ENCODE data around the gene NOVA2. TPM values are rescaled to one million over a fixed set of nuclear protein-coding genes. Genes with fewer than 3 reads are reported as not detected.

The NOVA2 gene
- polyA plus RNA-seq, 2 of the 4 experiments (the other 2 are of a cell fraction) = 0.06 to 0.30 TPM

DNA sequence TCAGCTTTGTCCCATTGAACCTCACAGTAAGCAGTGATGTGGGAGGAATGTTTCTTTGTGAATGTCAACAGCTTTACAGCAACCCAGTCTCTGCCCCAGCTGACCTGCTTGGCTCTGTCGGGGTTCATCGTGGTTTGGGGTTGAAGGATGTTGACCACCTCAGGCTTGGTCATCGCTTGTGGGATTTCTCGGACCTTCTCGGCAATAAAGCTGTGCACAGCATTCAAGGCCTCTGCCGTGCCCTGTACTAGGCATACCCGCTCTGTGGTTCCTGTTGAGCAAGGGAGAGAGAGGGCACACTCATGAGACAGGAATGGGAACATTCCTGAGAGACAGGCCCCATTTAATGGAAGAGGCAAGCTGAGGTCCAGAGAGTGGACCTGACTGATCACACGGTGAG lies 20.0 kb downstream of the NOVA2 start:
- CTCF ChIA-PET = interaction anchor here (0.8 to 1.5 kb wide), 6 partner anchors 8 to 684 kb away, joined by 3 to 7 read pairs (median 3); no protein-coding TSS in a partner anchor
- no peaks in the 10 kb centered on the region for H3K9me3 ChIP-seq
- TF ChIP-seq HOXB5 (CRISPR knock-in tag; IDR thresholded peaks at IDR 0.05) = no peak
- TF ChIP-seq CHD4 (IDR thresholded peaks at IDR 0.05; ENCODE audit: borderline replicate concordance) = no peak
- TF ChIP-seq RAD21 (conservative IDR thresholded peaks at IDR 0.05 in 1 of 2, IDR thresholded peaks at IDR 0.05 in 1 of 2) = no peak
- no peak for TF ChIP-seq JUN (IDR thresholded peaks at IDR 0.05)
- TF ChIP-seq RNF2 (IDR thresholded peaks at IDR 0.05; ENCODE audit: borderline replicate concordance, low read depth) = no peak
- no peak for TF ChIP-seq CBX2 (IDR thresholded peaks at IDR 0.05; ENCODE audit: borderline replicate concordance, low read depth)
- no peak for TF ChIP-seq SMC3 (IDR thresholded peaks at IDR 0.05)
- no peak for TF ChIP-seq EHMT2 (IDR thresholded peaks at IDR 0.05; ENCODE audit: low read depth)
- no peak for TF ChIP-seq CBX8 (IDR thresholded peaks at IDR 0.05)
- TF ChIP-seq, protein P1, sequence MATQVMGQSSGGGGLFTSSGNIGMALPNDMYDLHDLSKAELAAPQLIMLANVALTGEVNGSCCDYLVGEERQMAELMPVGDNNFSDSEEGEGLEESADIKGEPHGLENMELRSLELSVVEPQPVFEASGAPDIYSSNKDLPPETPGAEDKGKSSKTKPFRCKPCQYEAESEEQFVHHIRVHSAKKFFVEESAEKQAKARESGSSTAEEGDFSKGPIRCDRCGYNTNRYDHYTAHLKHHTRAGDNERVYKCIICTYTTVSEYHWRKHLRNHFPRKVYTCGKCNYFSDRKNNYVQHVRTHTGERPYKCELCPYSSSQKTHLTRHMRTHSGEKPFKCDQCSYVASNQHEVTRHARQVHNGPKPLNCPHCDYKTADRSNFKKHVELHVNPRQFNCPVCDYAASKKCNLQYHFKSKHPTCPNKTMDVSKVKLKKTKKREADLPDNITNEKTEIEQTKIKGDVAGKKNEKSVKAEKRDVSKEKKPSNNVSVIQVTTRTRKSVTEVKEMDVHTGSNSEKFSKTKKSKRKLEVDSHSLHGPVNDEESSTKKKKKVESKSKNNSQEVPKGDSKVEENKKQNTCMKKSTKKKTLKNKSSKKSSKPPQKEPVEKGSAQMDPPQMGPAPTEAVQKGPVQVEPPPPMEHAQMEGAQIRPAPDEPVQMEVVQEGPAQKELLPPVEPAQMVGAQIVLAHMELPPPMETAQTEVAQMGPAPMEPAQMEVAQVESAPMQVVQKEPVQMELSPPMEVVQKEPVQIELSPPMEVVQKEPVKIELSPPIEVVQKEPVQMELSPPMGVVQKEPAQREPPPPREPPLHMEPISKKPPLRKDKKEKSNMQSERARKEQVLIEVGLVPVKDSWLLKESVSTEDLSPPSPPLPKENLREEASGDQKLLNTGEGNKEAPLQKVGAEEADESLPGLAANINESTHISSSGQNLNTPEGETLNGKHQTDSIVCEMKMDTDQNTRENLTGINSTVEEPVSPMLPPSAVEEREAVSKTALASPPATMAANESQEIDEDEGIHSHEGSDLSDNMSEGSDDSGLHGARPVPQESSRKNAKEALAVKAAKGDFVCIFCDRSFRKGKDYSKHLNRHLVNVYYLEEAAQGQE (IDR thresholded peaks at IDR 0.05) = no peak
- no peak for TF ChIP-seq BHLHE40 (IDR thresholded peaks at IDR 0.05; ENCODE audit: low read depth, low read length)
- TF ChIP-seq ZC3H11A (IDR thresholded peaks at IDR 0.05) = no peak
- no peak for TF ChIP-seq HOXB13 (CRISPR knock-in tag; IDR thresholded peaks at IDR 0.05; ENCODE audit: low read depth)
- TF ChIP-seq TP53 (CRISPR knock-in tag; IDR thresholded peaks at IDR 0.05) = no peak
- no peak for TF ChIP-seq CEBPB (IDR thresholded peaks at IDR 0.05)
- TF ChIP-seq FOSB (CRISPR knock-in tag; IDR thresholded peaks at IDR 0.05) = no peak
- TF ChIP-seq CHD2 (IDR thresholded peaks at IDR 0.05; ENCODE audit: low read length, partially characterized antibody) = no peak
- ATAC-seq = no peak
- WGBS (ENCODE audit: missing lambda C conversion rate) = 89% methylated on average over 8 of the region's 8 CpGs
- H3K4me3 ChIP-seq = peak overlapping the region; percentile 57; the same call in 2 of the 3 replicates
- peak overlapping the region in 1 of 2 experiments; percentile 76; a peak in 3 of 6 replicates for H3K27ac ChIP-seq
- no peak for DNase-seq (ENCODE audit: low read depth in 1 of 2, low spot score in 1 of 2)
- POLR2A ChIA-PET = no interaction called here
- H3K4me1 ChIP-seq = peaks cover 17% of the 10 kb centered on the region
- FAIRE-seq = no peak
- H3K4me2 ChIP-seq = peak overlapping the region; percentile 99

DNA sequence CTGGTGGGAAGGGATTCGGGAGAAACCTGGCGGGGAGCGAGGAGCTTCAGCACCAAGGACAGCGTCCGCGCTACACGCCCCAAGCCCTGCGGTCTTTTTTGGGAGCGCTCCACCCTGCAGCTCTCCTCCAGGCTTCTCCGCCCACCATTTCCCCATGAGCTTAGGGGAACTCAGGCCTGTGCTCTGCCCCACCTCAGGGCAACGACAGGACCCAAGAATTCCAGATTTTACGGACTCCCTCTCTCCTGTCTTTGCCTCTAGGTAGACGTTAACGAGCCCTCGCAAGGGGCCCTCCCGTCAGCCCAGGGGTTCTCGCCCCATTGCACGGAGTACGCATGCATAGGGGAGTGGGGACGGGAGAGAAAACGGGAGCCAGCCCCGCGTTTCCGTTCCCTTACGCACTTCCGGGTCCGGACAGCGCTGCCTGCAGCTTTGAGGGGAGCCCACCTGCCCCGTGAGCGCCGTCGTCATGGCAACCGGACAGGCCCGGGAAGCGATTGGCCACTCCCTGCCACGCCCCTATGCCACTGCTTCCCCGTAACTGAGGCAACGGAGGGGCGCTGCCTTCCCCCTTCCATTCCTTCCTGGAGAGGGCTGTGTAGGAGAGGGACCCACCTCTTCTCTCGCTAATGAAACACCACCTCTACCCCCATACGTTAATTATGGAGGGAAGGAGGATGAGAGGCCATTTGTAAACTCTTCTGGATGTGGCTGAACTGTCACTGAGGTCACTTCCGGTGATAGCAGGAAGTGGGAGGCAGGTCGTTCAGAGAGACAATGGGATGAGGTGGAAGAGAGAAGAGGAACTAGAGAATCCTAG lies 20.8 kb downstream of the NOVA2 start:
- DNase-seq (ENCODE audit: low read depth in 1 of 2, low spot score in 1 of 2) = peak; percentile 89 to 93
- peak overlapping the region; percentile 54 to 76; a peak in 5 of 6 replicates for H3K27ac ChIP-seq
- POLR2A ChIA-PET = interaction anchor here (0.7 to 1.6 kb wide), 4 partner anchors 14 to 184 kb away, joined by 3 to 9 read pairs (median 4); partner anchors contain the start of genes CCDC61, MYPOP and SIX5
- FAIRE-seq = peak; percentile 77
- peak overlapping the region; percentile 57 for H3K4me3 ChIP-seq
- H3K9me3 ChIP-seq = no peaks in the 10 kb centered on the region
- CTCF ChIA-PET = interaction anchor here (0.5 to 1.8 kb wide), 12 partner anchors 8 to 685 kb away, joined by 3 to 5 read pairs (median 3); partner anchors contain the start of gene DMPK
- peak; percentile 83 to 86 for ATAC-seq
- 9% methylated on average over 39 of the region's 43 CpGs for WGBS (ENCODE audit: missing lambda C conversion rate)
- H3K4me2 ChIP-seq = peak overlapping the region; percentile 99
- peaks cover 17% of the 10 kb centered on the region for H3K4me1 ChIP-seq
- TF ChIP-seq EHMT2 (IDR thresholded peaks at IDR 0.05; ENCODE audit: low read depth) (peak; percentile 84), RFX5 (IDR thresholded peaks at IDR 0.05) (peak; percentile 92), CBX2 (IDR thresholded peaks at IDR 0.05; ENCODE audit: borderline replicate concordance, low read depth) (no peak), BHLHE40 (IDR thresholded peaks at IDR 0.05; ENCODE audit: low read depth, low read length) (no peak), HOXB5 (CRISPR knock-in tag; IDR thresholded peaks at IDR 0.05) (peak; percentile 77; the same call in 1 of the 2 replicates), ZNF302 (CRISPR knock-in tag; IDR thresholded peaks at IDR 0.05) (no peak), POLR2AphosphoS2 (conservative IDR thresholded peaks at IDR 0.05; ENCODE audit: low read length) (no peak), ZSCAN20 (CRISPR knock-in tag; IDR thresholded peaks at IDR 0.05) (no peak), KDM1A (IDR thresholded peaks at IDR 0.05; ENCODE audit: low read depth) (no peak), HOXB13 (CRISPR knock-in tag; IDR thresholded peaks at IDR 0.05; ENCODE audit: low read depth) (peak; percentile 79; the same call in 1 of the 2 replicates), ZC3H11A (IDR thresholded peaks at IDR 0.05) (0 out of 2 replicates have a peak, but pooled peaks have one; percentile 1), HOXA7 (CRISPR knock-in tag; IDR thresholded peaks at IDR 0.05) (no peak), JUNB (IDR thresholded peaks at IDR 0.05) (no peak), FOXS1 (CRISPR knock-in tag; IDR thresholded peaks at IDR 0.05) (0 out of 2 replicates have a peak, but pooled peaks have one; percentile 48), RNF2 (IDR thresholded peaks at IDR 0.05; ENCODE audit: borderline replicate concordance, low read depth) (no peak)
- TF ChIP-seq, protein P2, sequence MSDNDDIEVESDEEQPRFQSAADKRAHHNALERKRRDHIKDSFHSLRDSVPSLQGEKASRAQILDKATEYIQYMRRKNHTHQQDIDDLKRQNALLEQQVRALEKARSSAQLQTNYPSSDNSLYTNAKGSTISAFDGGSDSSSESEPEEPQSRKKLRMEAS (IDR thresholded peaks at IDR 0.05) = peak; percentile 56
- TF ChIP-seq, protein P1 (IDR thresholded peaks at IDR 0.05) = peak; percentile 99
- TF ChIP-seq, protein P3, sequence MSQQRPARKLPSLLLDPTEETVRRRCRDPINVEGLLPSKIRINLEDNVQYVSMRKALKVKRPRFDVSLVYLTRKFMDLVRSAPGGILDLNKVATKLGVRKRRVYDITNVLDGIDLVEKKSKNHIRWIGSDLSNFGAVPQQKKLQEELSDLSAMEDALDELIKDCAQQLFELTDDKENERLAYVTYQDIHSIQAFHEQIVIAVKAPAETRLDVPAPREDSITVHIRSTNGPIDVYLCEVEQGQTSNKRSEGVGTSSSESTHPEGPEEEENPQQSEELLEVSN (IDR thresholded peaks at IDR 0.05; ENCODE audit: borderline replicate concordance, low read depth) = peak; percentile 55; the same call in 1 of the 2 replicates

Measured in A549 (cell line).